B cell (primary cell): ENCODE measurements around the gene CEP131. TPM values are rescaled to one million over a fixed set of nuclear protein-coding genes. Genes with fewer than 3 reads are reported as not detected.

Source experiments
- ATAC-seq: fragments of 200-7000 bp; cut with Tn5 transposase; one replicate; pipeline ENCODE4 v1.10.0; 2021; ENCODE audit warnings: low read depth, mild to moderate bottlenecking, moderate number of reproducible peaks, moderate library complexity
- CTCF ChIA-PET: fragments of 350-600 bp; sonication (Branson Sonifier 250); formaldehyde crosslinking; loops from one replicate; lab custom pipeline; 2021; ENCODE audit warnings: antibody characterized with exemption, inconsistent platforms; lab: Charles Lee
- POLR2A ChIA-PET: fragments of 350-600 bp; sonication (Branson Sonifier 250); formaldehyde crosslinking; loops from one replicate; lab custom pipeline; 2021; ENCODE audit warnings: antibody characterized with exemption; lab: Charles Lee
- DNase-seq: peaks from one replicate; pipeline ENCODE4 v3.0.0; 2013
- H2AFZ ChIP-seq: 2 replicates; pipeline ENCODE4 v1.6.1; 2012; ENCODE audit warnings: mild to moderate bottlenecking, low read depth, low read length; ENCODE audit not compliant: insufficient read depth, poor library complexity, severe bottlenecking
- H3K27ac ChIP-seq, 2 donors: 1 replicate in 1 of 2; 2 replicates in 1 of 2; pipeline ENCODE4 v1.5.1; 2012 to 2013; ENCODE audit warnings: low read length in 2 of 2, mild to moderate bottlenecking in 2 of 2, moderate library complexity in 1 of 2
- H3K27me3 ChIP-seq, 4 experiments: fragments of 200-600 bp in 1 of 4; sonication (generic) in 1 of 4; replicated peaks in 1 of 4; 1 replicate in 2 of 4; 2 replicates in 2 of 4; pipeline versions ENCODE4 v1.6.1 to v1.7.0; 2013 to 2016; ENCODE audit warnings: low read length in 3 of 4, mild to moderate bottlenecking in 2 of 4, mixed read lengths in 1 of 4, moderate library complexity in 1 of 4; ENCODE audit not compliant: insufficient read depth in 4 of 4, control insufficient read depth in 3 of 4; ENCODE audit errors: control extremely low read depth in 1 of 4
- H3K36me3 ChIP-seq, 2 experiments: replicated peaks in 1 of 2; 1 replicate in 1 of 2; 2 replicates in 1 of 2; pipeline versions ENCODE4 v1.6.1 to v1.7.1; 2013; ENCODE audit warnings: low read length in 1 of 2; ENCODE audit not compliant: insufficient read depth in 2 of 2, control insufficient read depth in 1 of 2; ENCODE audit errors: control extremely low read depth in 1 of 2, extremely low read depth in 1 of 2
- H3K4me1 ChIP-seq, 2 donors: fragments of 200-600 bp in 1 of 2; sonication (generic) in 1 of 2; 1 replicate in 1 of 2; 2 replicates in 1 of 2; pipeline versions ENCODE4 v1.5.1 to v1.6.1; 2013 to 2017; ENCODE audit warnings: low read length in 2 of 2; ENCODE audit not compliant: control insufficient read depth in 2 of 2, insufficient read depth in 2 of 2
- H3K4me2 ChIP-seq: replicated peaks from 2 replicates; pipeline ENCODE3; 2012; ENCODE audit warnings: mild to moderate bottlenecking, low read depth, low read length; ENCODE audit not compliant: poor library complexity, severe bottlenecking
- H3K4me3 ChIP-seq, 5 experiments: fragments of 200-600 bp in 1 of 5; sonication (generic) in 1 of 5; 1 replicate in 3 of 5; 2 replicates in 2 of 5; pipeline versions ENCODE4 v1.5.1 to v1.7.0; 2011 to 2016; ENCODE audit warnings: low read length in 4 of 5, mild to moderate bottlenecking in 4 of 5, low read depth in 2 of 5, control low read depth in 1 of 5, moderate library complexity in 1 of 5; ENCODE audit not compliant: insufficient read depth in 1 of 5; ENCODE audit errors: control extremely low read depth in 1 of 5, extremely low read depth in 1 of 5
- H3K79me2 ChIP-seq: fragments of 200-600 bp; sonication (generic); one replicate; pipeline ENCODE4 v1.6.0; 2016; ENCODE audit warnings: low read length; ENCODE audit not compliant: control insufficient read depth, insufficient read depth
- H3K9ac ChIP-seq: fragments of 200-600 bp; sonication (generic); 2 replicates; pipeline ENCODE4 v1.6.1; 2017; ENCODE audit warnings: mild to moderate bottlenecking, low read length, moderate library complexity
- H3K9me3 ChIP-seq, 3 donors: one replicate each; pipeline versions ENCODE4 v1.6.1 to v1.7.1; 2013; ENCODE audit warnings: low read length in 2 of 3; ENCODE audit not compliant: control insufficient read depth in 2 of 3, insufficient read depth in 1 of 3; ENCODE audit errors: control extremely low read depth in 1 of 3
- H4K20me1 ChIP-seq: 2 replicates; pipeline ENCODE4 v1.6.0; 2012; ENCODE audit warnings: mild to moderate bottlenecking, low read length; ENCODE audit not compliant: insufficient read depth, control insufficient read depth, poor library complexity, severe bottlenecking
- H3K27ac Mint-ChIP-seq: one replicate; pipeline ENCODE4 v1.8.0; 2021; ENCODE audit warnings: mixed read lengths
- H3K27me3 Mint-ChIP-seq: one replicate; pipeline ENCODE4 v1.8.0; 2021; ENCODE audit warnings: mixed read lengths
- H3K4me1 Mint-ChIP-seq: one replicate; pipeline ENCODE4 v1.8.0; 2021; ENCODE audit warnings: mixed read lengths
- H3K4me3 Mint-ChIP-seq: one replicate; pipeline ENCODE4 v1.8.0; 2021; ENCODE audit warnings: mixed read lengths
- H3K9me3 Mint-ChIP-seq: one replicate; pipeline ENCODE4 v1.8.0; 2022; ENCODE audit warnings: mixed read lengths; ENCODE audit not compliant: insufficient read depth
- CTCF ChIP-seq: fragments of 200-600 bp; IDR thresholded peaks from one replicate; pipeline ENCODE4 v1.8.0; 2022; ENCODE audit warnings: antibody characterized with exemption, mild to moderate bottlenecking
- EZH2 ChIP-seq: IDR thresholded peaks from 2 replicates; pipeline ENCODE4 v1.6.1; 2012; ENCODE audit warnings: borderline replicate concordance, low read depth, mild to moderate bottlenecking, moderate library complexity, low read length; ENCODE audit not compliant: insufficient read depth, poor library complexity, severe bottlenecking
- WGBS: methylation state at CpG from one replicate; pipeline ENCODE4 v1.1.5; 2013; ENCODE audit warnings: missing lambda C conversion rate; ENCODE audit not compliant: insufficient coverage; 5-methylcytosine and 5-hydroxymethylcytosine counted together
- intact Hi-C: fragments of 100-400 bp; cut with micrococcal nuclease; formaldehyde crosslinking; loops from one replicate; pipeline ENCODE4 v1.10.0; 2022
- polyA plus RNA-seq: library from polyadenylated mRNA; depleted of rRNA; stranded (reverse); fragments of >200 nt; gene quantifications from 2 replicates; pipeline ENCODE4 v1.2.3, GENCODE V29; 2012
- total RNA-seq, 2 donors: library from RNA; stranded (reverse); fragments of 120-200 nt in 1 of 2; gene quantifications; 1 replicate in 1 of 2; 2 replicates in 1 of 2; pipeline versions ENCODE4 v1.2.3 to v1.2.4, GENCODE V29; 2013 to 2022

Gene CEP131
- total and polyA plus RNA-seq, 2 donors (not counting 1 experiment from before 2014, with no cell fraction given) = 18.8 to 25.5 TPM

- Histone ChIP-seq H3K4me1 (peaks cover 3% of the 10 kb centered on the region in 2 donors), H3K79me2 (peaks cover 22% of the 10 kb centered on the region), H4K20me1 (no peaks in the 10 kb centered on the region), H3K9me3 (no peaks in the 10 kb centered on the region), H3K27me3 (no peaks in the 10 kb centered on the region), H3K27ac (no peak overlapping the region), H2AFZ (no peak overlapping the region), H3K4me3 (no peak overlapping the region), H3K4me2 (no peak overlapping the region), H3K36me3 (peaks cover 0 to 4% of the 10 kb centered on the region in 2 experiments), H3K9ac (no peak overlapping the region)
- H3K27me3 Mint-ChIP-seq = no peaks in the 10 kb centered on the region
- 50% methylated on average over 14 of the region's 14 CpGs for WGBS
- no peak for TF ChIP-seq EZH2
- no peak for TF ChIP-seq CTCF
- no peak overlapping the region for H3K4me3 Mint-ChIP-seq
- no peaks in the 10 kb centered on the region for H3K9me3 Mint-ChIP-seq
- DNase-seq = no peak
- POLR2A ChIA-PET = no interaction called here
- peaks cover 12% of the 10 kb centered on the region for H3K4me1 Mint-ChIP-seq
- no peak for ATAC-seq
- intact Hi-C loops = no loop called here
- CTCF ChIA-PET = interaction anchor here (0.9 kb wide), 1 partner anchor 188 kb away, joined by 3 read pairs; no protein-coding TSS in a partner anchor
- H3K27ac Mint-ChIP-seq = no peak overlapping the region
These were observed 11.9 kb downstream of the CEP131 start for GRCh38 chr17:81210868-81211267.

- Histone ChIP-seq H3K79me2 (peaks cover 22% of the 10 kb centered on the region), H3K9me3 (no peaks in the 10 kb centered on the region), H3K4me2 (no peak overlapping the region), H3K36me3 (peaks cover 0 to 7% of the 10 kb centered on the region in 2 experiments), H3K27ac (no peak overlapping the region), H3K4me3 (no peak overlapping the region), H3K27me3 (no peaks in the 10 kb centered on the region), H3K9ac (no peak overlapping the region), H4K20me1 (no peaks in the 10 kb centered on the region), H3K4me1 (peaks cover 3% of the 10 kb centered on the region in 2 donors), H2AFZ (no peak overlapping the region)
- intact Hi-C loops = no loop called here
- ATAC-seq (no peak), DNase-seq (no peak)
- CTCF ChIA-PET = interaction anchor here (0.9 kb wide), 1 partner anchor 187 kb away, joined by 3 read pairs; no protein-coding TSS in a partner anchor
- POLR2A ChIA-PET = no interaction called here
- H3K9me3 Mint-ChIP-seq = no peaks in the 10 kb centered on the region
- H3K27ac Mint-ChIP-seq = no peak overlapping the region
- no peak overlapping the region for H3K4me3 Mint-ChIP-seq
- no peaks in the 10 kb centered on the region for H3K27me3 Mint-ChIP-seq
- no peak for TF ChIP-seq EZH2
- TF ChIP-seq CTCF = no peak
- H3K4me1 Mint-ChIP-seq = peaks cover 12% of the 10 kb centered on the region
- WGBS = 71% methylated on average over 9 of the region's 10 CpGs
These were observed 12.3 kb downstream of the CEP131 start for GRCh38 chr17:81210466-81210865.
